Right renal pelvis (tissue), 4 donors: ENCODE measurements around the gene SLC5A4. TPM values are rescaled to one million over a fixed set of nuclear protein-coding genes. Genes with fewer than 3 reads are reported as not detected.

Experiments
- DNase-seq, 4 donors: peaks; one replicate each; pipeline ENCODE4 v3.0.0-alpha.2; 2013; ENCODE audit warnings: low read depth in 4 of 4, low spot score in 3 of 4, missing footprints in 1 of 4
- polyA plus RNA-seq, 4 donors: library from polyadenylated mRNA; unstranded; fragments of 120-200 nt; gene quantifications; one replicate each; pipeline ENCODE4 v1.2.1, GENCODE V29; 2013; ENCODE audit not compliant: insufficient read length in 4 of 4

SLC5A4 gene
- polyA plus RNA-seq, 4 donors, result 0.73 to 2.3 (median 0.98) TPM

GRCh38 chr22:32236970-32237369 lies 18.2 kb downstream of the SLC5A4 start:
- DNase-seq, result no peak

GRCh38 chr22:32233091-32233490 lies 22.1 kb downstream of the SLC5A4 start:
- DNase-seq, result no peak

GRCh38 chr22:32232191-32232830 lies 22.8 kb downstream of the SLC5A4 start:
- DNase-seq, result no peak

GRCh38 chr22:32226326-32227104 lies 28.6 kb downstream of the SLC5A4 start:
- DNase-seq, result no peak

GRCh38 chr22:32222991-32223390 lies 32.2 kb downstream of the SLC5A4 start:
- no peak for DNase-seq

- DNase-seq, result no peak
These were observed 36.1 kb downstream of the SLC5A4 start for GRCh38 chr22:32219026-32219425.

GRCh38 chr22:32218470-32218869 lies 36.7 kb downstream of the SLC5A4 start:
- DNase-seq, result no peak

- no peak for DNase-seq
These were observed 37.7 kb downstream of the SLC5A4 start for GRCh38 chr22:32217465-32217864.

- no peak for DNase-seq
These were observed 38.2 kb downstream of the SLC5A4 start for GRCh38 chr22:32216911-32217310.

- DNase-seq, result no peak
These were observed 44.1 kb downstream of the SLC5A4 start for GRCh38 chr22:32211011-32211410.

- DNase-seq, result no peak
These were observed 46.5 kb downstream of the SLC5A4 start for GRCh38 chr22:32208681-32209080.

GRCh38 chr22:32207971-32208480 lies 47.1 kb downstream of the SLC5A4 start:
- no peak for DNase-seq

- DNase-seq, result no peak
These were observed 48.1 kb downstream of the SLC5A4 start for GRCh38 chr22:32206774-32207758.

GRCh38 chr22:32205974-32206773 lies 49.0 kb downstream of the SLC5A4 start:
- DNase-seq, result no peak

- no peak for DNase-seq
These were observed 50.1 kb downstream of the SLC5A4 start, which contains the start of gene RFPL2 for GRCh38 chr22:32204856-32205722. Gene RFPL2 (minus strand): TSS chr22:32205073. CDS start chr22:32202451, 2,622 bp downstream.

GRCh38 chr22:32204040-32204855 lies 50.9 kb downstream of the SLC5A4 start:
- no peak for DNase-seq

GRCh38 chr22:32203181-32204039 lies 51.7 kb downstream of the SLC5A4 start:
- DNase-seq, result no peak
